ENCODE data around the gene ARHGAP32.
"Not testable (repeated sequence)": the region's sequence is repeated elsewhere in the genome, so short reads cannot be mapped to it uniquely, and the experiment has no call there.

Gene ARHGAP32

DNA sequence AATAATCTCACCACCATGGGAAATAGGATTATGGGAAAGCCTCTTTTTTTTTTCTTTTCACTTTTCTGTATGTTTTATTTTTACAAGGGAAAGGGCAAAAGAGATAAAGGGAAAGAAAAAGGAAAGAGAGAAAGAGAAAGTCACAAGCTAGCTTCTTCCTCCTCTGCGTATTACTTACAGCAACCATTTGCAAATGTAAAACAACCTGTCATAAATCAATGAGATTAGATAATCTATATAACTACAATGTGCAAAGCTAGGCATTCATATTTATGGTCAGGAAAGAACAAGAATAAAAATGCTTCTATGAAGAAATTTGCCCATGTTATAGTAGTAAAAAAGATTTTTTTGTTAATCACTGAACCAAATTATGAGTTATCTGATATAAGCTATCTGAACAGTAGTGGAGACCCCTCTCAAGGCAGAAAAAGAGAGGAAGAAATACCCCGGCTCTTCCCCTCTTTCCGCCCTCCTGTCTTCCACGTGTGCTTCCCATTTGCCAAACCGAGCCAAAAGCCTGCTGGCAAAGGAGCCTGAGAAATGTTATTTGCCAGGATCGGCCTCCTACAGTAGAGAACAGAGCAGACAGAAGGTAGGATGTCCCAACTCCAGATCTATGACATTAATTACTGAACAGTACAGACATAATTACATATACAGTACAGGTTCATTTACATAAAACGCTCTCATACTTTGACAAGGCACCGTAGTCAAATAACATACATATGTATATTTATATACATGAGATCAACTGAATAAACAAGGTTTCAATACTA, 50.2 kb downstream of the ARHGAP32 start:
- Histone ChIP-seq H3K36me3 (no peaks in the 10 kb centered on the region), H3K9me3 (no peaks in the 10 kb centered on the region), H3K27me3 (no peaks in the 10 kb centered on the region), H3K4me3 (ENCODE audit: low read depth, low read length) (no peak overlapping the region), H3K4me1 (no peaks in the 10 kb centered on the region)
- TF ChIP-seq, protein P1, sequence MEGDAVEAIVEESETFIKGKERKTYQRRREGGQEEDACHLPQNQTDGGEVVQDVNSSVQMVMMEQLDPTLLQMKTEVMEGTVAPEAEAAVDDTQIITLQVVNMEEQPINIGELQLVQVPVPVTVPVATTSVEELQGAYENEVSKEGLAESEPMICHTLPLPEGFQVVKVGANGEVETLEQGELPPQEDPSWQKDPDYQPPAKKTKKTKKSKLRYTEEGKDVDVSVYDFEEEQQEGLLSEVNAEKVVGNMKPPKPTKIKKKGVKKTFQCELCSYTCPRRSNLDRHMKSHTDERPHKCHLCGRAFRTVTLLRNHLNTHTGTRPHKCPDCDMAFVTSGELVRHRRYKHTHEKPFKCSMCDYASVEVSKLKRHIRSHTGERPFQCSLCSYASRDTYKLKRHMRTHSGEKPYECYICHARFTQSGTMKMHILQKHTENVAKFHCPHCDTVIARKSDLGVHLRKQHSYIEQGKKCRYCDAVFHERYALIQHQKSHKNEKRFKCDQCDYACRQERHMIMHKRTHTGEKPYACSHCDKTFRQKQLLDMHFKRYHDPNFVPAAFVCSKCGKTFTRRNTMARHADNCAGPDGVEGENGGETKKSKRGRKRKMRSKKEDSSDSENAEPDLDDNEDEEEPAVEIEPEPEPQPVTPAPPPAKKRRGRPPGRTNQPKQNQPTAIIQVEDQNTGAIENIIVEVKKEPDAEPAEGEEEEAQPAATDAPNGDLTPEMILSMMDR (IDR thresholded peaks at IDR 0.05; ENCODE audit: low read depth, low read length) = no peak
- DNase-seq = no peak

DNA sequence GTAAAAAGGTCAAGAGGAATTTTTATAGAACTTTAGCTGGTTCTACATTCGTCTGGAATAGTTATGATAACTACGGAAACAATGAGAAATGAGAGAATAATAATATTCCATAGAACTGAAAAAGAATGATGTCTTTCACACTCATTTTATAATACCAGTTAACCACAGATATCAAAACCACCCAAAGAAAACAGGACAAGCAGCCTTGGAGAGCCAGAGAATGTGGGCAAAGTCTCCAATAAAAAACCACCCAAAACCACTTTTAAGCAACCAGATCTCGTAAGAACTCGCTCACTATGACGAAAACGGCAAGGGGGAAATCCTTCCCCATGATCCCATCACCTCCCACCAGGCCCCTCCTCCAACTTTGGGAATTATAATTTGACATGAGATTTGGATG, 60.8 kb downstream of the ARHGAP32 start:
- Histone ChIP-seq H3K4me1 (no peaks in the 10 kb centered on the region), H3K9me3 (no peaks in the 10 kb centered on the region), H3K4me3 (ENCODE audit: low read depth, low read length) (no peak overlapping the region), H3K27me3 (no peaks in the 10 kb centered on the region), H3K36me3 (no peaks in the 10 kb centered on the region)
- no peak for DNase-seq
- TF ChIP-seq, protein P1 (IDR thresholded peaks at IDR 0.05; ENCODE audit: low read depth, low read length) = no peak

DNA sequence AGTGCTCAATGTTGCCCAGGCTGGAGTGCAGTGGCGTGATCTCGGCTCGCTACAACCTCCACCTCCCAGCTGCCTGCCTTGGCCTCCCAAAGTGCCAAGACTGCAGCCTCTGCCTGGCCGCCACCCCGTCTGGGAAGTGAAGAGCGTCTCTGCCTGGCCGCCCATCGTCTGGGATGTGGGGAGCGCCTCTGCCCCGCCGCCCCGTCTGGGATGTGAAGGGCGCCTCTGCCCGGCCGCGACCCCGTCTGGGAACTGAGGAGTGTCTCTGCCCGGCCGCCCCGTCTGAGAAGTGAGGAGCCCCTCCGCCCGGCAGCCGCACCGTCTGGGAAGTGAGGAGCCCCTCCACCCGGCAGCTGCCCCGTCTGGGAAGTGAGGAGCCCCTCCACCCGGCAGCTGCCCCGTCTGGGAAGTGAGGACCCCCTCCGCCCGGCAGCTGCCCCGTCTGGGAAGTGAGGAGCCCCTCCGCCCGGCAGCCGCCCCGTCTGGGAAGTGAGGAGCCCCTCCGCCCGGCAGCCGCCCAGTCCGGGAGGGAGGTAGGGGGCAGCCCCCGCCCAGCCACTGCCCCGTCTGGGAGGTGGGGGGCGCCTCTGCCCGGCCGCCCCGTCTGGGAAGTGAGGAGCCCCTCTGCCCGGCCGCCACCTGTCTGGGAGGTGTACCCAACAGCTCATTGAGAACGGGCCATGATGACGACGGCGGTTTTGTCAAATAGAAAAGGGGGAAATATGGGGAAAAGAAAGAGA, 63.1 kb downstream of the ARHGAP32 start:
- H3K27me3 ChIP-seq; DNase-seq; H3K4me3 ChIP-seq (ENCODE audit: low read depth, low read length); H3K4me1 ChIP-seq; H3K9me3 ChIP-seq; H3K36me3 ChIP-seq: not testable (repeated sequence)

DNA sequence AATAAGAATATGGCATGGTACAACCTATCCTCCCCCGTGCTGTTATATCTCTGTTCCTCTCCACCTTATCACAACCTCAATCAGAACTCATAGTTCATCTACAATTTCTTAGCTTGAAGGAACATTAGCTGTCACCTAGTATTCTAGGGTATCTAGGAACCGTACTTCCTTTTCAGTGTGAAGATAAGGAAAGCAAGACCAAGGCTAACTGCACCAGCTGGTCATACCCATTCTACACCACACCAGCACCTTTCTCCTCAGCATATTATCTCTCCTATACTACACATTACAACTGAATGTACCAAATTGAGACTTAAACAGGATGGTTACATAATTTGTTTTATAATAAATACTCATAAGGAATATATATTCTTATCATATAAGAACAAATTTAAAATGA, 73.1 kb downstream of the ARHGAP32 start:
- Histone ChIP-seq H3K9me3 (no peaks in the 10 kb centered on the region), H3K4me1 (no peaks in the 10 kb centered on the region), H3K36me3 (no peaks in the 10 kb centered on the region), H3K4me3 (ENCODE audit: low read depth, low read length) (no peak overlapping the region), H3K27me3 (no peaks in the 10 kb centered on the region)
- TF ChIP-seq, protein P1 (IDR thresholded peaks at IDR 0.05; ENCODE audit: low read depth, low read length) = no peak
- DNase-seq = no peak

DNA sequence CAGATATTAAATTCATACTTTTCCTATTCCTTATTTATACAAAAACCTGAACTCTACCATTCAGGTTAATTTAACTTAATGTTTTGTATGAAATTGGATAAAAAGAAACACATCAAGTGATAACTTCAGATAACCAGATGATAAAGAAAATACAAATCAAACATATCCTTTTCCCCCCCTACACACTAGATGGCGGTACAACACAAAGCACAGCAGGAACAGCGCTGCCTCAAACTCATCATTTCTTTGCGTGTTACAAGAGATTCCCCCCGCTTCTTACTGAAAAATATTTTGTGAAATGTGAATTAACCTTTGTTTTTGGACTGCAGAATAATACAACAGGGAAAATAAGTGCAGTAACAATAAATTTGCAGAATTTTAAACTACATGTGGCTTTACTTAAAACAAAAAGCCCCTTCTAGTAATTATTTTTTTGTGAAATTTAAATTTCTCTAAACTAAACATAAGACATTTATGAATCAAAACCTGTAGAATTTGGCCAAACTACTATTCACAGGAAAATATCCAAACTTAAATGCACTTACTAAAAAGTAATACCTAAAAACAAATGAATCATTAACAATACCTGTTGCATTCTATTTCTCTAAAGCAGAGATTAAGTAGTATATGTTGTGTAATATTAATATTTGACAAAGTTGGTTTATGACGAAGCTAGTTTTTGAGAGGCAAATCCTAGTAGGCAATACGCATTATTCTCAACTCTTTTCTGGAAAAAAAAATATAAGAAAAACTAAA, 74.4 kb downstream of the ARHGAP32 start:
- no peak overlapping the region for H3K4me3 ChIP-seq (ENCODE audit: low read depth, low read length)
- peak; percentile 38 for DNase-seq
- H3K27me3 ChIP-seq = no peaks in the 10 kb centered on the region
- H3K36me3 ChIP-seq = no peaks in the 10 kb centered on the region
- TF ChIP-seq, protein P1 (IDR thresholded peaks at IDR 0.05; ENCODE audit: low read depth, low read length) = peak; percentile 87
- H3K9me3 ChIP-seq = no peaks in the 10 kb centered on the region
- no peaks in the 10 kb centered on the region for H3K4me1 ChIP-seq

DNA sequence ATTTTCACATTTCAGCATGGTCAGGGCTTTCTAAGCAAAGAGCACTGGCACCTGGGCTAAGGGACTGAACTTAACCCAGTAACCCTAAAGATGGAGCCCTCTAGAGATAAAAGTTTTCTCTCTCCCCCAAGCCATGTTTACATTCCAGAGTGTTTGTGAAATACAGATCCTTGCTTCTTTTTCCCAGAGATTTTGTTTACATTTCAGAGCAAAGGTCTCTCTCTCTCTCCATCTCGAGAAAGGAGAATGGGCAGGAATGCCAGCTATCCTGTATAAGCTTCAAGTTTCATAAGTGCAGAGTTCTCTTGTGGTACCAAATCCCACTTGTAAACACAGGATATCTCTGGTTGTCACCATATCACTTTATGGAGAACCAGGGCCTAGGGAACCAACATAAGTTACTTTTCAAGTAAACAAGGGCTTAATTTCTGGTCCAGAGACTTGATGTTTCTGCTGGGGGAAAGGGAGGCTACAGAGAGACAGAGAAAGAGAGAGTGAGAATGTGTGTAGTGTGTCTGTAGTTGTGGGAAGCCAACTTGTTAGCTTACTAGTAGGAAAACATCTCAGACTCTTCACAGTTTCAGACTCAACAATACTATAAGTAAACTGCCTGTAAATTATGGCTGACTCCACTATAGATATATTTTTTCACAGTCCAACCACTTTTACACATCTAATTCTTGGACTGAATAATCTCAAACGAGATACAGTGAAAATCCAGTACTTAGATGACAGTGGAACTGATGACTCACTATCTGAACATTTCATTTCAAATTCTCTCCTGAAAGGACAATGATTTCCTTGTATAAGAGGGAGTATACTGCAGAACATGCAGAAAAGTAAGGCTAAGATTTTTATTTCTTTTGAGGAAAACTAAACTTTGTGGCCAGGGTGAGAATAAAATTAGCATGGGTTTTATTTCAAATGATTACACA, 76.2 kb downstream of the ARHGAP32 start:
- Histone ChIP-seq H3K4me1 (no peaks in the 10 kb centered on the region), H3K9me3 (no peaks in the 10 kb centered on the region), H3K27me3 (no peaks in the 10 kb centered on the region), H3K4me3 (ENCODE audit: low read depth, low read length) (no peak overlapping the region), H3K36me3 (no peaks in the 10 kb centered on the region)
- no peak for DNase-seq
- TF ChIP-seq, protein P1 (IDR thresholded peaks at IDR 0.05; ENCODE audit: low read depth, low read length) = no peak

All from BE2C (cell line).